Panc1 (cell line): ENCODE measurements around the gene HNRNPC.

Experiments used
- POLR2AphosphoS5 ChIP-seq: IDR thresholded peaks from 2 replicates; pipeline ENCODE4 v1.6.1; 2012; ENCODE audit warnings: mild to moderate bottlenecking, low read depth, low read length, moderate library complexity
- REST ChIP-seq, 2 experiments: IDR thresholded peaks; 2 replicates each; pipeline ENCODE4 v1.6.1; 2011 to 2012; ENCODE audit warnings: low read depth in 2 of 2, control low read depth in 1 of 2, low read length in 1 of 2, mild to moderate bottlenecking in 1 of 2, moderate library complexity in 1 of 2; ENCODE audit not compliant: insufficient read depth in 1 of 2
- SIN3A ChIP-seq: IDR thresholded peaks from 2 replicates; pipeline ENCODE4 v1.6.1; 2012; ENCODE audit warnings: low read depth, mild to moderate bottlenecking, low read length, moderate library complexity, borderline replicate concordance; ENCODE audit not compliant: insufficient read depth
- TF ChIP-seq, protein P1 (sequence below): fragments of 450-650 bp; IDR thresholded peaks from 2 replicates; pipeline ENCODE4 v1.5.1; 2017; ENCODE audit warnings: mild to moderate bottlenecking

- TF ChIP-seq, protein P1, sequence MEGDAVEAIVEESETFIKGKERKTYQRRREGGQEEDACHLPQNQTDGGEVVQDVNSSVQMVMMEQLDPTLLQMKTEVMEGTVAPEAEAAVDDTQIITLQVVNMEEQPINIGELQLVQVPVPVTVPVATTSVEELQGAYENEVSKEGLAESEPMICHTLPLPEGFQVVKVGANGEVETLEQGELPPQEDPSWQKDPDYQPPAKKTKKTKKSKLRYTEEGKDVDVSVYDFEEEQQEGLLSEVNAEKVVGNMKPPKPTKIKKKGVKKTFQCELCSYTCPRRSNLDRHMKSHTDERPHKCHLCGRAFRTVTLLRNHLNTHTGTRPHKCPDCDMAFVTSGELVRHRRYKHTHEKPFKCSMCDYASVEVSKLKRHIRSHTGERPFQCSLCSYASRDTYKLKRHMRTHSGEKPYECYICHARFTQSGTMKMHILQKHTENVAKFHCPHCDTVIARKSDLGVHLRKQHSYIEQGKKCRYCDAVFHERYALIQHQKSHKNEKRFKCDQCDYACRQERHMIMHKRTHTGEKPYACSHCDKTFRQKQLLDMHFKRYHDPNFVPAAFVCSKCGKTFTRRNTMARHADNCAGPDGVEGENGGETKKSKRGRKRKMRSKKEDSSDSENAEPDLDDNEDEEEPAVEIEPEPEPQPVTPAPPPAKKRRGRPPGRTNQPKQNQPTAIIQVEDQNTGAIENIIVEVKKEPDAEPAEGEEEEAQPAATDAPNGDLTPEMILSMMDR = no peak
- TF ChIP-seq POLR2AphosphoS5 (no peak), SIN3A (no peak), REST (IDR thresholded peaks at IDR 0.05; ENCODE audit: insufficient read depth in 1 of 2, low read depth in 2 of 2, low read length in 1 of 2) (no peak)
Observed at GRCh38 chr14:21257394-21257909, 11.8 kb downstream of the HNRNPC start.
